ENCODE results near the gene KLHL11.
A peak's percentile ranks its signal among the peaks of the same experiment; 100 is the strongest.

KLHL11 gene

DNA sequence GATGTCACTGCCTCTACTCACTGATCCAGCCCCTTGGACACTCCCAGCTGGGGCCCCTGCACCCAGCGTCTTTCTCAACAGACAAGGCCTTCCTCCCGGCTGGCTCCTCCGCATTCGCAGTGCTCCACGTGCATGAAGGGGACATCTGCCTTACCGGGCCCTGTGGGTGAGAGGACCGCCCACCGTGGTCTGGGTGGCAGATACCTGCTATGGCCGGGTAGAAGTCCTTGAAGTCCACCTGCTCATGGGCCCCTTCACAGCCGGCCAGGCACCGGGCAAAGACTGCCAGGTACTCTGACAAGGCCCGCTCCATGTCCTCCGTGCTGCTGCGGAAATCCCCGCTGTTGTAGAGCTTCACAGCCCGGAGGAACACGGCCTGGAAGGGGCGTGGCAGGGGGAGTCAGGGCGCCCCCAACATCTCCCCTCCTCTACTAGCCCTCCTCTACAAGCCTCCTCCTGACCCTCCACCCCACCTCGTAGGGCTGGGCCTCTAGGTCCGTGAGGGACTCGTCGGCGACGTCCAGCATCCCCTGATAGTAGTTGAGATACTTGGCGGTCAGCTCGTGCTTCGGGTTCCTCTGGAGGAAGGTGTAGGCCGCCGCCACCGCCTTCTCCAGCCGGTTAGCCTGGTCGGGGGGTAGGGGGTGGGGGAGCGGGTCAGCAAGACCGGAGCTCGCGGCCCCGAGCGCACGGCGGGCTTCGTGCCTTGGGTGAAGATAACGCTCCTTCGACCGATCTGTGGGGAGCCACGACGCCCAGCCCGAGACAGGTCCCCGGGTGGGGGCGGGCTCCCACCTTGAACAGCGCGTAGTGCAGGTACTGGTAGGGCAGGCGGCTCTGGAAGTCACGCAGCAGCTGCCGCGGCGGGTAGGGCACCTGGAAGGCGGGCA is 54.3 kb downstream of the KLHL11 start:
- TF ChIP-seq, protein P1, sequence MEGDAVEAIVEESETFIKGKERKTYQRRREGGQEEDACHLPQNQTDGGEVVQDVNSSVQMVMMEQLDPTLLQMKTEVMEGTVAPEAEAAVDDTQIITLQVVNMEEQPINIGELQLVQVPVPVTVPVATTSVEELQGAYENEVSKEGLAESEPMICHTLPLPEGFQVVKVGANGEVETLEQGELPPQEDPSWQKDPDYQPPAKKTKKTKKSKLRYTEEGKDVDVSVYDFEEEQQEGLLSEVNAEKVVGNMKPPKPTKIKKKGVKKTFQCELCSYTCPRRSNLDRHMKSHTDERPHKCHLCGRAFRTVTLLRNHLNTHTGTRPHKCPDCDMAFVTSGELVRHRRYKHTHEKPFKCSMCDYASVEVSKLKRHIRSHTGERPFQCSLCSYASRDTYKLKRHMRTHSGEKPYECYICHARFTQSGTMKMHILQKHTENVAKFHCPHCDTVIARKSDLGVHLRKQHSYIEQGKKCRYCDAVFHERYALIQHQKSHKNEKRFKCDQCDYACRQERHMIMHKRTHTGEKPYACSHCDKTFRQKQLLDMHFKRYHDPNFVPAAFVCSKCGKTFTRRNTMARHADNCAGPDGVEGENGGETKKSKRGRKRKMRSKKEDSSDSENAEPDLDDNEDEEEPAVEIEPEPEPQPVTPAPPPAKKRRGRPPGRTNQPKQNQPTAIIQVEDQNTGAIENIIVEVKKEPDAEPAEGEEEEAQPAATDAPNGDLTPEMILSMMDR (conservative IDR thresholded peaks at IDR 0.05; ENCODE audit: control insufficient read depth, insufficient read depth, low read depth, low read length) = no peak
- peak overlapping the region; percentile 76 for H3K4me3 ChIP-seq (ENCODE audit: control insufficient read depth, low read depth, low read length)
- no peak for DNase-seq (ENCODE audit: low read depth)

DNA sequence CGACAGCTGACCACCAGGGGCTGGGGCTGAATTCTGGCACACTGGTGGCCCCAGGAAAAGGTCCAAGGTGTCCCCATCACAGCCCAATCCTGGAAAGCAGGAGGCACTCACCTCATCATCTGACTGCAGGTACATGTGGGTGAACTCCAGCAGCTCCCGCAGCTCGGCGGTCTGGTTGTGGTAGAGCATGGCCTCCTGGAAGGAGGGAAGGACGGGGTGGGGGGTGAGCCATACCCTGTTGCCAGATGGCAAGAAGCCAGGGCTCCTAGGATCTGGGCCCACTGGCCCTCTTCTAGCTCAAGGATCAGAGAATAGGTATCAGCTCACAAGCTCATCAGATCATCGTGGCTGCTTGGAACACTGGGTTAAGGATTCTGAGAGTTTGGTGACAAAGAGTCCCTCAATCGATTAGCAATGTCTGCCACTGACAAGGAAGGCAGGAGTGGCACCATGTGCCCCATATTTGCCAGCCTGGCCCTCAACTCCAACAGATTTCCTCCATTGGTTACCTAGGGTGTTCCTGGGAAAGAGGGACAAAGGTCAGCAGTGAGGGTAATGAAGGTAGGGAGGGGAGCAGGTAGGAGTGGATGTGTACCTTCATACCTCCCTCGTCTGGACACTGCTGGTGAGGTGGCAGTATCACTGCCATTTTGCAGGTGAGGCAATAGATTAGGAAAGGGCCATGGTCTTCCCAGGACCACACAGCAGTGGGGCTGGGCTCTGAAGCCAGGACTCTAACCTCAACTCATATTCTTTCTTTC is 58.4 kb downstream of the KLHL11 start:
- TF ChIP-seq, protein P1 (conservative IDR thresholded peaks at IDR 0.05; ENCODE audit: control insufficient read depth, insufficient read depth, low read depth, low read length) = no peak
- no peak for DNase-seq (ENCODE audit: low read depth)
- no peak overlapping the region for H3K4me3 ChIP-seq (ENCODE audit: control insufficient read depth, low read depth, low read length)
